RWPE2 (cell line): ENCODE measurements around the gene EPB41L2.

ENCODE experiments used
- ATAC-seq: fragments of 200-7000 bp; cut with Tn5 transposase; 3 replicates; pipeline ENCODE4 v1.9.1; 2021; ENCODE audit warnings: low read depth
- DNase-seq: peaks from one replicate; pipeline ENCODE4 v3.0.0-alpha.2; 2020; ENCODE audit warnings: low spot score
- H3K27ac ChIP-seq: fragments of 450-650 bp; 2 replicates; pipeline ENCODE4 v1.5.1; 2017; ENCODE audit warnings: mild to moderate bottlenecking; ENCODE audit not compliant: poor library complexity, severe bottlenecking
- H3K27me3 ChIP-seq: fragments of 250-450 bp; sonication (Bioruptor Pico); 2 replicates; pipeline ENCODE4 v1.5.1; 2021; ENCODE audit warnings: mild to moderate bottlenecking, moderate library complexity; ENCODE audit not compliant: insufficient read depth, poor library complexity, severe bottlenecking
- H3K36me3 ChIP-seq: fragments of 250-450 bp; sonication (Bioruptor Pico); 2 replicates; pipeline ENCODE4 v1.5.1; 2020; ENCODE audit warnings: low read depth, mild to moderate bottlenecking, moderate library complexity
- H3K4me1 ChIP-seq: fragments of 250-450 bp; sonication (Bioruptor Pico); 2 replicates; pipeline ENCODE4 v1.5.1; 2021; ENCODE audit warnings: mild to moderate bottlenecking, moderate library complexity; ENCODE audit not compliant: insufficient read depth, poor library complexity, severe bottlenecking
- H3K4me3 ChIP-seq: fragments of 250-450 bp; sonication (Bioruptor Pico); 2 replicates; pipeline ENCODE4 v1.5.1; 2021; ENCODE audit warnings: mild to moderate bottlenecking, moderate library complexity; ENCODE audit not compliant: severe bottlenecking
- H3K9me3 ChIP-seq: fragments of 250-450 bp; sonication (Bioruptor Pico); 2 replicates; pipeline ENCODE4 v1.5.1; 2021; ENCODE audit warnings: mild to moderate bottlenecking, moderate library complexity; ENCODE audit not compliant: severe bottlenecking
- TF ChIP-seq, protein P1 (sequence below): fragments of 450-650 bp; IDR thresholded peaks from one replicate; pipeline ENCODE4 v1.5.1; 2017; ENCODE audit warnings: mild to moderate bottlenecking, moderate library complexity; ENCODE audit not compliant: poor library complexity, severe bottlenecking

Gene EPB41L2

DNA sequence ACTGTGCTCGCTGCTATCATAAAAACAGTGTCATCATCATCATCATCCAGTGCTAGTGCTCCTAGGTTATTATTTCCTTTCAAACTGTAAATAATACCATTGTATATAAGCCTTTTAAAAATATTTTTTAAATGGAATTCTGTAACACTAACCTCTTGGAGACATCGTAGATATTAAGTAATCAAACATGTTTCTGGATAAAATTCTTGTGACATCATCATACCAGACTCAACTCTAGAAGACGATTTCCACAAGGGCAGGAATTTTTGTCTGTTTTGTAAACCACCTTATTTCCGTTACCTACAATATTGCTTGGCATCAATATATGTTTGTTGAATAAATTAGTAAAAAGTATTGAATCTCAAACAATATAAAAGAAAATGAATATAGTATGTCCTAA is 40.4 kb downstream of the EPB41L2 start:
- Histone ChIP-seq H3K27me3 (no peaks in the 10 kb centered on the region), H3K27ac (no peak overlapping the region), H3K4me3 (no peak overlapping the region), H3K9me3 (no peaks in the 10 kb centered on the region), H3K4me1 (peaks cover 5% of the 10 kb centered on the region), H3K36me3 (no peaks in the 10 kb centered on the region)
- ATAC-seq: no peak
- no peak for DNase-seq
- TF ChIP-seq, protein P1, sequence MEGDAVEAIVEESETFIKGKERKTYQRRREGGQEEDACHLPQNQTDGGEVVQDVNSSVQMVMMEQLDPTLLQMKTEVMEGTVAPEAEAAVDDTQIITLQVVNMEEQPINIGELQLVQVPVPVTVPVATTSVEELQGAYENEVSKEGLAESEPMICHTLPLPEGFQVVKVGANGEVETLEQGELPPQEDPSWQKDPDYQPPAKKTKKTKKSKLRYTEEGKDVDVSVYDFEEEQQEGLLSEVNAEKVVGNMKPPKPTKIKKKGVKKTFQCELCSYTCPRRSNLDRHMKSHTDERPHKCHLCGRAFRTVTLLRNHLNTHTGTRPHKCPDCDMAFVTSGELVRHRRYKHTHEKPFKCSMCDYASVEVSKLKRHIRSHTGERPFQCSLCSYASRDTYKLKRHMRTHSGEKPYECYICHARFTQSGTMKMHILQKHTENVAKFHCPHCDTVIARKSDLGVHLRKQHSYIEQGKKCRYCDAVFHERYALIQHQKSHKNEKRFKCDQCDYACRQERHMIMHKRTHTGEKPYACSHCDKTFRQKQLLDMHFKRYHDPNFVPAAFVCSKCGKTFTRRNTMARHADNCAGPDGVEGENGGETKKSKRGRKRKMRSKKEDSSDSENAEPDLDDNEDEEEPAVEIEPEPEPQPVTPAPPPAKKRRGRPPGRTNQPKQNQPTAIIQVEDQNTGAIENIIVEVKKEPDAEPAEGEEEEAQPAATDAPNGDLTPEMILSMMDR: no peak

DNA sequence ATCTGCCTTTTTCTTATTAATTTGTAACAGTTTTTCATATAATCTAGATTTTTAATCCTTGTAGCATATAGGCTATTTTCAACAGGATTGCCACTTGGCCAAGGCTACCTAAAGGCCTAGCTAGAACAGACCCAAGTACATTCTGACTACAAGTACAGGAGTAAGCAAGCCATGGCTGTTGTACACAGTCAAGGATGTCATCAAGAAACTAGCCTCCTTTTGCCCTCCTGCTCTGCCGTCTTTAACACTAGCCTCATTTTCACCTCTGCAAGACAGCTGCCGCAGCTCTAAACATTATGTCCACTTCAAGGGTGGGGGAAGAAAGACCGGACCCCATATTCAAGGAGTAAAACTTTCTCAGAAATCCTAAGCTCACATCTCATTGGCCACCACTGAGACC is 45.1 kb downstream of the EPB41L2 start:
- Histone ChIP-seq H3K27ac (no peak overlapping the region), H3K27me3 (no peaks in the 10 kb centered on the region), H3K36me3 (no peaks in the 10 kb centered on the region), H3K4me1 (peaks cover 13% of the 10 kb centered on the region), H3K9me3 (no peaks in the 10 kb centered on the region), H3K4me3 (no peak overlapping the region)
- DNase-seq (no peak), ATAC-seq (no peak)
- TF ChIP-seq, protein P1: no peak

DNA sequence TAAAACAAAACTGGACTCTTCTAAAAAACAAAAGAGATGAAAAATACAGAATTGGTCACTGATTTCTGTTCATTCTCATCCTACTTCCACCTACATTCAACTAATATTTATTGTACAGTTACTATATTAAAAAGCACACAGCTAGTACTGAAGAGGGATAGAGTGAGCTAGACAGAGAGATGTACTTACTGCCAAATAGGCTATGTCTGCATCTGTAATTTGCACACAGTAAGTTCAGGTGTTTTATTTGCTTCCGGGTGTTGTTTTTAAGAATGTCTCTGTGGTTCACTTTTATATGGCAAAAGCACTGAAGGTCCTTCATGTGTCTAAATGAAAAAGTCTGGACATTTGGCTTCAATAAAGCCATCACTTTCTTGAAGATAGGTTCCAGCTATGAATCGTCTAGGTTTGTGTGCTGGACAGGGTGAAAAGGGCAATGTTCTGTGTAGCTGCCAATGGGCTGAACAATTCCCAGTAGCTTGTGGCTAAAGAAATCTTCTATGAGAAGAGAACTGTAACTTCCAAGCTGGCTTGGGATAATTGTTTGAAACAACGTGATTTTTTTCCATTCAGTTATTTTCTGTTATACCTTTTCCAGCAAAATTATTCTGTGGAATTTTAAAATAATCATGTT is 47.3 kb downstream of the EPB41L2 start:
- no peak for DNase-seq
- H3K9me3 ChIP-seq: no peaks in the 10 kb centered on the region
- no peak overlapping the region for H3K27ac ChIP-seq
- 0 out of 3 replicates have a peak, but pooled peaks have one; percentile 19 for ATAC-seq
- TF ChIP-seq, protein P1: no peak
- H3K4me1 ChIP-seq: peaks cover 13% of the 10 kb centered on the region
- no peaks in the 10 kb centered on the region for H3K36me3 ChIP-seq
- H3K27me3 ChIP-seq: no peaks in the 10 kb centered on the region
- H3K4me3 ChIP-seq: no peak overlapping the region

DNA sequence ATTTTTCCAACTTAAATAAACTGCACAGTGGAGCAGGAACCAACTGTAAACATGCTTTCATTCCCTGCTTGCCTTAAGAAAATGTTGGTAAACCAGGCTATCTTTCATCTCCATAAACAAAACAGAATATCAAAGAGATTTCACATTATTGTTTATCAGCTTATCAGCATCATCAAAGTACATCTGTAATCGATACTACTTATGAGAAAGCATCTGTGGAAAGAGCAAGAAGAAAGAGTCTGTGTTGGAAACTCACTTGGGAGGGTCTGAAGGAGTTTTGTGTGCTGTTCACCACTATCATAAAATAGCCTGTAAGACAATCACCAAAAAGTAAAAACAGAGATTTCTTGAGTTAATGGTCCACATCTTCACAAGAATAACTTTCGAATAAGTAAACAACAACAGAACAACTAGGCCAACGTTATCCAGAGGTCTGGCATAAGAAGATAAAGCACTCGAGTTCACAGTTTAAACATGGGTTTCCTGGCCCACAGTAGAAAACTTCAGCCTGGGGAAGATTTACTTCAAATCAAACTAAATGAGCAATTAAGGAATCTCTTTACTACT is 47.9 kb downstream of the EPB41L2 start:
- ATAC-seq (no peak), DNase-seq (no peak)
- no peak overlapping the region for H3K4me3 ChIP-seq
- H3K36me3 ChIP-seq: no peaks in the 10 kb centered on the region
- peaks cover 13% of the 10 kb centered on the region for H3K4me1 ChIP-seq
- TF ChIP-seq, protein P1: no peak
- no peak overlapping the region for H3K27ac ChIP-seq
- H3K27me3 ChIP-seq: no peaks in the 10 kb centered on the region
- no peaks in the 10 kb centered on the region for H3K9me3 ChIP-seq
